Right cardiac atrium (tissue), 5 donors: ENCODE data around the gene JAG2. TPM values are rescaled to one million over a fixed set of nuclear protein-coding genes. Genes with fewer than 3 reads are reported as not detected.
A peak's percentile ranks its signal among the peaks of the same experiment; 100 is the strongest.

Experiments used
- ATAC-seq, 2 donors: fragments of 200-7000 bp; cut with Tn5 transposase; one replicate each; pipeline versions ENCODE4 v1.8.0 to v1.9.1; 2020; ENCODE audit warnings: moderate library complexity in 2 of 2, mild to moderate bottlenecking in 1 of 2
- DNase-seq, 3 donors: peaks; one replicate each; pipeline ENCODE4 v3.0.0-alpha.2; 2020
- H3K27ac ChIP-seq: one replicate; pipeline ENCODE4 v1.5.1; 2013; ENCODE audit warnings: mild to moderate bottlenecking, low read length, control low read depth, moderate library complexity
- H3K27me3 ChIP-seq: one replicate; pipeline ENCODE4 v1.6.1; 2013; ENCODE audit not compliant: control insufficient read depth, insufficient read depth
- H3K4me1 ChIP-seq: one replicate; pipeline ENCODE4 v1.6.1; 2013; ENCODE audit warnings: low read length; ENCODE audit not compliant: control insufficient read depth, insufficient read depth
- H3K4me3 ChIP-seq: one replicate; pipeline ENCODE4 v1.5.1; 2013; ENCODE audit warnings: low read length, control low read depth
- H3K9me3 ChIP-seq: one replicate; pipeline ENCODE4 v1.6.1; 2013; ENCODE audit warnings: low read length; ENCODE audit not compliant: control insufficient read depth
- WGBS: extraction: QIAGEN DNeasy Blood & Tissue Kit; methylation state at CpG from one replicate; pipeline ENCODE4 v1.1.7; 2013; 5-methylcytosine and 5-hydroxymethylcytosine counted together
- intact Hi-C, 4 donors: fragments of 100-400 bp; cut with DNase I; formaldehyde crosslinking; loops; one replicate each; pipeline versions ENCODE4 v1.11.0 to v1.14.0; 2022 to 2023
- polyA plus RNA-seq: library from polyadenylated mRNA; stranded (reverse); fragments of 200-250 nt; gene quantifications from one replicate; pipeline ENCODE4 v1.2.3, GENCODE V29; 2013
- total RNA-seq, 4 donors: library from RNA; stranded (reverse); fragmentation: NEBNext Ultra II Directional; extraction: Animal tissue kit (Norgen Biotek cat#: 25700); gene quantifications; one replicate each; pipeline ENCODE4 v1.2.1, GENCODE V29; 2021
- donor health status: healthy with polysubstance abuse.
- donor health status: DM: no; HTN: yes; CAD: no.
- donor health status: DM: no; HTN: no; CAD: no.
- donor health status: DM: no; HTN: yes; CAD: no; lungs with severe emphysema.
- donor health status: DM: yes; HTN: yes; CAD: no.

Gene JAG2
- total and polyA plus RNA-seq, 5 donors, result 16.5 to 21.3 (median 17.7) TPM

- no peak for ATAC-seq
- H3K4me1 ChIP-seq, result no peaks in the 10 kb centered on the region
- intact Hi-C loops, result loop anchor here in 1 of 4 donors (5.0 kb wide), 1 partner anchor 73 kb away; no protein-coding TSS in a partner anchor
- no peak overlapping the region for H3K27ac ChIP-seq
- no peaks in the 10 kb centered on the region for H3K9me3 ChIP-seq
- H3K27me3 ChIP-seq, result no peaks in the 10 kb centered on the region
- DNase-seq, result no peak
- no peak overlapping the region for H3K4me3 ChIP-seq
- 74% methylated on average over 10 of the region's 10 CpGs for WGBS
Measured at GRCh38 chr14:105165134-105165704, 3.4 kb downstream of the JAG2 start.

- WGBS, result 83% methylated on average over 18 of the region's 18 CpGs
- intact Hi-C loops, result loop anchor here in 1 of 4 donors (5.0 kb wide), 1 partner anchor 71 kb away; no protein-coding TSS in a partner anchor
- DNase-seq (no peak), ATAC-seq (no peak)
- Histone ChIP-seq H3K27ac (no peak overlapping the region), H3K4me1 (no peaks in the 10 kb centered on the region), H3K9me3 (no peaks in the 10 kb centered on the region), H3K4me3 (no peak overlapping the region), H3K27me3 (no peaks in the 10 kb centered on the region)
Measured at GRCh38 chr14:105163040-105163742, 5.4 kb downstream of the JAG2 start.

- Histone ChIP-seq H3K27me3 (no peaks in the 10 kb centered on the region), H3K4me1 (no peaks in the 10 kb centered on the region), H3K9me3 (no peaks in the 10 kb centered on the region), H3K27ac (no peak overlapping the region), H3K4me3 (no peak overlapping the region)
- DNase-seq (no peak), ATAC-seq (no peak)
- intact Hi-C loops, result loop anchor here in 1 of 4 donors (5.0 kb wide), 1 partner anchor 70 kb away; no protein-coding TSS in a partner anchor
- WGBS, result 90% methylated on average over 2 of the region's 2 CpGs
Measured at GRCh38 chr14:105162669-105162979, 6.0 kb downstream of the JAG2 start.

GRCh38 chr14:105161964-105162668, 6.5 kb downstream of the JAG2 start:
- Histone ChIP-seq H3K9me3 (no peaks in the 10 kb centered on the region), H3K27ac (no peak overlapping the region), H3K4me1 (no peaks in the 10 kb centered on the region), H3K27me3 (no peaks in the 10 kb centered on the region), H3K4me3 (no peak overlapping the region)
- intact Hi-C loops, result loop anchor here in 1 of 4 donors (5.0 kb wide), 1 partner anchor 70 kb away; no protein-coding TSS in a partner anchor
- DNase-seq (peak in 1 of 3 donors; percentile 82), ATAC-seq (peak; percentile 45 to 59)
- 80% methylated on average over 10 of the region's 10 CpGs for WGBS

GRCh38 chr14:105161309-105161708, 7.3 kb downstream of the JAG2 start:
- Histone ChIP-seq H3K4me3 (no peak overlapping the region), H3K27ac (no peak overlapping the region), H3K4me1 (no peaks in the 10 kb centered on the region), H3K9me3 (no peaks in the 10 kb centered on the region), H3K27me3 (no peaks in the 10 kb centered on the region)
- intact Hi-C loops, result loop anchor here in 1 of 4 donors (5.0 kb wide), 1 partner anchor 69 kb away; no protein-coding TSS in a partner anchor
- 76% methylated on average over 15 of the region's 15 CpGs for WGBS
- DNase-seq, result no peak
- ATAC-seq, result no peak

- no peak overlapping the region for H3K27ac ChIP-seq
- no peaks in the 10 kb centered on the region for H3K9me3 ChIP-seq
- H3K4me1 ChIP-seq, result no peaks in the 10 kb centered on the region
- ATAC-seq (no peak), DNase-seq (no peak)
- WGBS, result 80% methylated on average over 12 of the region's 12 CpGs
- intact Hi-C loops, result loop anchor here in 1 of 4 donors (5.0 kb wide), 1 partner anchor 68 kb away; no protein-coding TSS in a partner anchor
- H3K27me3 ChIP-seq, result no peaks in the 10 kb centered on the region
- no peak overlapping the region for H3K4me3 ChIP-seq
Measured at GRCh38 chr14:105160776-105161175, 7.8 kb downstream of the JAG2 start.

GRCh38 chr14:105159344-105159743, 9.2 kb downstream of the JAG2 start:
- no peaks in the 10 kb centered on the region for H3K27me3 ChIP-seq
- H3K9me3 ChIP-seq, result no peaks in the 10 kb centered on the region
- DNase-seq (no peak), ATAC-seq (no peak)
- 79% methylated on average over 14 of the region's 14 CpGs for WGBS
- no peaks in the 10 kb centered on the region for H3K4me1 ChIP-seq
- no peak overlapping the region for H3K4me3 ChIP-seq
- H3K27ac ChIP-seq, result no peak overlapping the region
- intact Hi-C loops, result no loop called here

GRCh38 chr14:105158794-105159193, 9.8 kb downstream of the JAG2 start:
- Histone ChIP-seq H3K9me3 (no peaks in the 10 kb centered on the region), H3K27ac (no peak overlapping the region), H3K4me1 (no peaks in the 10 kb centered on the region), H3K4me3 (no peak overlapping the region), H3K27me3 (no peaks in the 10 kb centered on the region)
- 80% methylated on average over 12 of the region's 12 CpGs for WGBS
- intact Hi-C loops, result no loop called here
- ATAC-seq (no peak), DNase-seq (no peak)

GRCh38 chr14:105157872-105158271, 10.7 kb downstream of the JAG2 start:
- ATAC-seq (no peak), DNase-seq (no peak)
- WGBS, result 93% methylated on average over 15 of the region's 15 CpGs
- intact Hi-C loops, result no loop called here
- H3K4me3 ChIP-seq, result no peak overlapping the region
- no peak overlapping the region for H3K27ac ChIP-seq
- no peaks in the 10 kb centered on the region for H3K27me3 ChIP-seq
- H3K9me3 ChIP-seq, result no peaks in the 10 kb centered on the region
- H3K4me1 ChIP-seq, result no peaks in the 10 kb centered on the region

- no peak overlapping the region for H3K4me3 ChIP-seq
- 81% methylated on average over 31 of the region's 31 CpGs for WGBS
- peaks cover 3% of the 10 kb centered on the region for H3K4me1 ChIP-seq
- intact Hi-C loops, result no loop called here
- DNase-seq (peak in 2 of 3 donors; percentile 30 to 55), ATAC-seq (no peak)
- H3K27me3 ChIP-seq, result no peaks in the 10 kb centered on the region
- H3K9me3 ChIP-seq, result no peaks in the 10 kb centered on the region
- H3K27ac ChIP-seq, result no peak overlapping the region
Measured at GRCh38 chr14:105156414-105157375, 11.9 kb downstream of the JAG2 start.
